ENCODE results near the gene DLGAP1.

The DLGAP1 gene

DNA sequence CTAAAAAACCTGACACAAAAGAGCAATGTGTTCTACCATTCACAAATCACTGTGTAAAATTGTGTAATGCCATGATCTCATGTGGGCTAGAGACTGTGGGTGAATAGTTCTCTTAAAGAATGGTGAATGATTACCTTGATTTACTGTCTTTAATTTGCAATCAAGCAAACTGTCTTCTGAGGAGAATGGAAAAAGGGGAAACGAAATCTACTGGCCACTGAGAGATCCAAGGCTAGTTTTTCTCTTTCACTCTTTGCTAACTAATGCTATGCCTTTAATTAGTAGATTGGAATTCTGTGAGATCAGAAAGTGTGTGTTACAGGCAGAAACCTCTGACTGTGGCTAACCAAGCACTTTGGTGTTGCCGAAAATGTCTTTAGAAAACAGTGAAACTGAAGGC, 582.5 kb downstream of the DLGAP1 start:
- TF ChIP-seq, protein P1, sequence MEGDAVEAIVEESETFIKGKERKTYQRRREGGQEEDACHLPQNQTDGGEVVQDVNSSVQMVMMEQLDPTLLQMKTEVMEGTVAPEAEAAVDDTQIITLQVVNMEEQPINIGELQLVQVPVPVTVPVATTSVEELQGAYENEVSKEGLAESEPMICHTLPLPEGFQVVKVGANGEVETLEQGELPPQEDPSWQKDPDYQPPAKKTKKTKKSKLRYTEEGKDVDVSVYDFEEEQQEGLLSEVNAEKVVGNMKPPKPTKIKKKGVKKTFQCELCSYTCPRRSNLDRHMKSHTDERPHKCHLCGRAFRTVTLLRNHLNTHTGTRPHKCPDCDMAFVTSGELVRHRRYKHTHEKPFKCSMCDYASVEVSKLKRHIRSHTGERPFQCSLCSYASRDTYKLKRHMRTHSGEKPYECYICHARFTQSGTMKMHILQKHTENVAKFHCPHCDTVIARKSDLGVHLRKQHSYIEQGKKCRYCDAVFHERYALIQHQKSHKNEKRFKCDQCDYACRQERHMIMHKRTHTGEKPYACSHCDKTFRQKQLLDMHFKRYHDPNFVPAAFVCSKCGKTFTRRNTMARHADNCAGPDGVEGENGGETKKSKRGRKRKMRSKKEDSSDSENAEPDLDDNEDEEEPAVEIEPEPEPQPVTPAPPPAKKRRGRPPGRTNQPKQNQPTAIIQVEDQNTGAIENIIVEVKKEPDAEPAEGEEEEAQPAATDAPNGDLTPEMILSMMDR (IDR thresholded peaks at IDR 0.05; ENCODE audit: insufficient read depth, low read length, poor library complexity, severe bottlenecking) = no peak
- TF ChIP-seq EZH2phosphoT487 (conservative IDR thresholded peaks at IDR 0.05; ENCODE audit: low read length) = no peak
- no peaks in the 10 kb centered on the region for H3K9me2 ChIP-seq (replicated peaks; ENCODE audit: insufficient read depth, low read length)
- H3K79me2 ChIP-seq (ENCODE audit: insufficient read depth, low read length) = no peaks in the 10 kb centered on the region
- no peaks in the 10 kb centered on the region for H4K20me1 ChIP-seq (ENCODE audit: low read depth, low read length)
- H3K9ac ChIP-seq (ENCODE audit: low read length) = no peak overlapping the region
- H2AFZ ChIP-seq (ENCODE audit: low read depth, low read length, severe bottlenecking) = no peak overlapping the region
- H3K4me3 ChIP-seq (ENCODE audit: insufficient read depth, low read length, poor library complexity, severe bottlenecking) = no peak overlapping the region
- no peaks in the 10 kb centered on the region for H3K9me3 ChIP-seq (ENCODE audit: insufficient read depth, low read length)
- H3K27me3 ChIP-seq (ENCODE audit: low read length) = no peaks in the 10 kb centered on the region
- no peaks in the 10 kb centered on the region for H3K36me3 ChIP-seq (ENCODE audit: low read length)
- H3F3A ChIP-seq (ENCODE audit: insufficient read depth) = no peaks in the 10 kb centered on the region
- H3K4me2 ChIP-seq (ENCODE audit: low read depth, low read length, poor library complexity, severe bottlenecking) = no peak overlapping the region
- no peak overlapping the region for H3K27ac ChIP-seq (ENCODE audit: low read depth, low read length)

DNA sequence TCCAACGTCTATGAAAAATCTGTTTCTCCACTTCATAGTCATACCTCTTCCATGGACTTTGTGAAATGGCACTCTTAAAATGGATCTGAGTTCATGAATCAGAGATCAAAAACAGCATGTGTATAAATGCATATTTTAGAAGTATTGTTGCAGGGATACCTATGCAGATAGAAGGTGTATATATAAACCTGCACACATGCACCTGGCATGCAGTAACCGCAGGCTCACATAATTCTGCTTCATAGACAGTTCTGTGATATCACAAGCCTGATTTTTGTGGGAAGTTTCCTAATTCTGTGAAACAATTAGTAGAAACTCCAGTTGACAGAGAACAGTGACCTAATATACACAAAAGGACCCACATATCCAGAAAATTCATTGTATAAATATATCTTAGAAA, 583.4 kb downstream of the DLGAP1 start:
- Histone ChIP-seq H3F3A (ENCODE audit: insufficient read depth) (no peaks in the 10 kb centered on the region), H2AFZ (ENCODE audit: low read depth, low read length, severe bottlenecking) (no peak overlapping the region), H3K9me3 (ENCODE audit: insufficient read depth, low read length) (no peaks in the 10 kb centered on the region), H3K36me3 (ENCODE audit: low read length) (no peaks in the 10 kb centered on the region), H4K20me1 (ENCODE audit: low read depth, low read length) (no peaks in the 10 kb centered on the region), H3K4me2 (ENCODE audit: low read depth, low read length, poor library complexity, severe bottlenecking) (no peak overlapping the region), H3K4me3 (ENCODE audit: insufficient read depth, low read length, poor library complexity, severe bottlenecking) (no peak overlapping the region), H3K79me2 (ENCODE audit: insufficient read depth, low read length) (no peaks in the 10 kb centered on the region), H3K27ac (ENCODE audit: low read depth, low read length) (no peak overlapping the region), H3K9ac (ENCODE audit: low read length) (no peak overlapping the region), H3K9me2 (replicated peaks; ENCODE audit: insufficient read depth, low read length) (no peaks in the 10 kb centered on the region), H3K27me3 (ENCODE audit: low read length) (no peaks in the 10 kb centered on the region)
- TF ChIP-seq, protein P1 (IDR thresholded peaks at IDR 0.05; ENCODE audit: insufficient read depth, low read length, poor library complexity, severe bottlenecking) = no peak
- no peak for TF ChIP-seq EZH2phosphoT487 (conservative IDR thresholded peaks at IDR 0.05; ENCODE audit: low read length)

- no peak overlapping the region for H3K27ac ChIP-seq (ENCODE audit: low read depth, low read length)
Measured at GRCh38 chr18:3870914-3871313, 584.2 kb downstream of the DLGAP1 start.

More at GRCh38 chr18:3870914-3871313, 584.2 kb downstream of the DLGAP1 start:
- no peaks in the 10 kb centered on the region for H3K9me3 ChIP-seq (ENCODE audit: insufficient read depth, low read length)
- no peak overlapping the region for H2AFZ ChIP-seq (ENCODE audit: low read depth, low read length, severe bottlenecking)
- no peaks in the 10 kb centered on the region for H3K27me3 ChIP-seq (ENCODE audit: low read length)
- no peaks in the 10 kb centered on the region for H3K9me2 ChIP-seq (replicated peaks; ENCODE audit: insufficient read depth, low read length)
- no peaks in the 10 kb centered on the region for H4K20me1 ChIP-seq (ENCODE audit: low read depth, low read length)
- no peaks in the 10 kb centered on the region for H3K36me3 ChIP-seq (ENCODE audit: low read length)
- H3K4me2 ChIP-seq (ENCODE audit: low read depth, low read length, poor library complexity, severe bottlenecking) = no peak overlapping the region
- H3K4me3 ChIP-seq (ENCODE audit: insufficient read depth, low read length, poor library complexity, severe bottlenecking) = no peak overlapping the region
- no peak overlapping the region for H3K9ac ChIP-seq (ENCODE audit: low read length)
- no peaks in the 10 kb centered on the region for H3F3A ChIP-seq (ENCODE audit: insufficient read depth)
- no peaks in the 10 kb centered on the region for H3K79me2 ChIP-seq (ENCODE audit: insufficient read depth, low read length)
- TF ChIP-seq, protein P1 (IDR thresholded peaks at IDR 0.05; ENCODE audit: insufficient read depth, low read length, poor library complexity, severe bottlenecking) = no peak
- TF ChIP-seq EZH2phosphoT487 (conservative IDR thresholded peaks at IDR 0.05; ENCODE audit: low read length) = no peak
